K562 (cell line): ENCODE measurements around the gene COL13A1. TPM values are rescaled to one million over a fixed set of nuclear protein-coding genes. Genes with fewer than 3 reads are reported as not detected.

Source experiments
- ATAC-seq: fragments of 200-7000 bp; cut with Tn5 transposase; 3 replicates; pipeline ENCODE4 v1.9.1; 2020; ENCODE audit warnings: moderate library complexity
- BruUV-seq: library from RNA; stranded (reverse); fragments of 400-500 nt; replicated peaks from 2 replicates; lab custom pipeline; 2021; lab: Mats Ljungman, UMichigan
- CTCF ChIA-PET: fragments of 300-600 bp; formaldehyde crosslinking; extraction: SDS; loops from one replicate; lab custom pipeline; 2021; ENCODE audit warnings: low intra/inter-chr PET ratio; lab: Yijun Ruan, JAX
- POLR2A ChIA-PET: fragments of 300-600, 350-650 bp; sonication (Branson Sonifier 250); formaldehyde crosslinking; extraction: SDS; loops from one replicate; lab custom pipeline; 2021; ENCODE audit warnings: antibody characterized with exemption, inconsistent platforms; lab: Yijun Ruan, JAX
- DNase-seq, 4 experiments: peaks; one replicate each; pipeline versions ENCODE4 v3.0.0 to v3.0.0-alpha.2; 2011 to 2018; ENCODE audit warnings: low spot score in 3 of 4, mixed read lengths in 3 of 4; ENCODE audit errors: extremely low read depth in 1 of 4
- FAIRE-seq: peaks from 2 replicates; lab custom pipeline; 2011; peaks lifted over from hg19 to GRCh38; lab: Jason Lieb, UNC
- H2AFZ ChIP-seq: 2 replicates; pipeline ENCODE4 v1.6.0; 2011; ENCODE audit warnings: low read depth, low read length, control low read depth, inconsistent platforms
- H3K27ac ChIP-seq: fragments of 200-600 bp; 3 replicates; pipeline ENCODE4 v1.8.0; 2011; ENCODE audit warnings: low read depth, mild to moderate bottlenecking, control low read depth, inconsistent platforms, low read length, moderate library complexity, mixed read lengths; ENCODE audit errors: extremely low read depth
- H3K27me3 ChIP-seq, 2 experiments: fragments of 300-600 bp in 1 of 2; 2 replicates in 1 of 2; 3 replicates in 1 of 2; pipeline versions ENCODE4 v1.6.0 to v1.8.0; 2011; ENCODE audit warnings: inconsistent platforms in 2 of 2, low read length in 2 of 2, mild to moderate bottlenecking in 1 of 2, mixed read lengths in 1 of 2, moderate library complexity in 1 of 2; ENCODE audit not compliant: control insufficient read depth in 2 of 2, insufficient read depth in 2 of 2
- H3K36me3 ChIP-seq: fragments of 300-600 bp; 3 replicates; pipeline ENCODE4 v1.8.0; 2011; ENCODE audit warnings: mild to moderate bottlenecking, low read length, inconsistent platforms; ENCODE audit not compliant: control insufficient read depth, insufficient read depth
- H3K4me1 ChIP-seq, 2 experiments: fragments of 200-600 bp in 1 of 2; replicated peaks in 1 of 2; 2 replicates in 1 of 2; 3 replicates in 1 of 2; pipeline versions ENCODE4 v1.5.1 to v1.8.0; 2011; ENCODE audit warnings: inconsistent platforms in 2 of 2, low read length in 2 of 2, mild to moderate bottlenecking in 1 of 2, mixed read lengths in 1 of 2, moderate library complexity in 1 of 2; ENCODE audit not compliant: control insufficient read depth in 2 of 2, insufficient read depth in 2 of 2
- H3K4me2 ChIP-seq: 2 replicates; pipeline ENCODE4 v1.6.1; 2011; ENCODE audit warnings: low read length, control low read depth, inconsistent platforms, mixed read lengths; ENCODE audit not compliant: insufficient read depth
- H3K4me3 ChIP-seq: fragments of 200-600 bp; sonication (generic), shearing (Covaris generic); 2 replicates; pipeline ENCODE4 v1.5.1; 2016; ENCODE audit warnings: control low read depth, inconsistent platforms
- H3K79me2 ChIP-seq: fragments of 200-600 bp; 3 replicates; pipeline ENCODE4 v1.8.0; 2011; ENCODE audit warnings: low read length, inconsistent platforms; ENCODE audit not compliant: control insufficient read depth, insufficient read depth
- H3K9ac ChIP-seq, 2 experiments: 2 replicates each; pipeline versions ENCODE4 v1.6.0 to v1.6.1; 2011; ENCODE audit warnings: low read depth in 2 of 2, low read length in 2 of 2, control low read depth in 1 of 2, inconsistent platforms in 1 of 2, mild to moderate bottlenecking in 1 of 2, mixed read lengths in 1 of 2; ENCODE audit not compliant: insufficient read depth in 1 of 2
- H3K9me1 ChIP-seq: one replicate; pipeline ENCODE4 v1.6.0; 2011; ENCODE audit warnings: inconsistent platforms, mild to moderate bottlenecking, low read length, moderate library complexity; ENCODE audit not compliant: control insufficient read depth, insufficient read depth
- H3K9me3 ChIP-seq: replicated peaks from 2 replicates; pipeline ENCODE4 v1.5.1; 2011; ENCODE audit warnings: low read depth, low read length, inconsistent platforms; ENCODE audit not compliant: control insufficient read depth, insufficient read depth
- H4K20me1 ChIP-seq: replicated peaks from 2 replicates; pipeline ENCODE4 v1.6.1; 2011; ENCODE audit warnings: low read length, inconsistent platforms, mixed read lengths; ENCODE audit not compliant: control insufficient read depth, insufficient read depth
- ERF ChIP-seq: fragments of 450-650 bp; formaldehyde crosslinking; IDR thresholded peaks from 2 replicates; pipeline ENCODE4 v1.4.0; 2020; ENCODE audit warnings: mild to moderate bottlenecking, mixed read lengths
- ZKSCAN1 ChIP-seq: fragments of 150-350 bp; IDR thresholded peaks from 2 replicates; pipeline ENCODE4 v1.6.1; 2016; ENCODE audit warnings: low read depth, low read length
- ZNF274 ChIP-seq: IDR thresholded peaks from 2 replicates; pipeline ENCODE4 v1.6.1; 2011; ENCODE audit warnings: low read depth, mild to moderate bottlenecking, low read length, moderate library complexity, borderline replicate concordance
- WGBS: fragments of 100-300 bp; shearing (Covaris generic); methylation state at CpG from one replicate; pipeline ENCODE4 v1.1.6; 2016; ENCODE audit warnings: low coverage, mixed read lengths; ENCODE audit not compliant: insufficient coverage; ENCODE audit errors: missing lambda C conversion rate; 5-methylcytosine and 5-hydroxymethylcytosine counted together
- in situ Hi-C: fragments of 300-500 bp; cut with MboI; formaldehyde crosslinking; loops from 4 replicates; pipeline ENCODE4 v1.15.0; 2018; ENCODE audit warnings: inconsistent platforms, mixed read lengths
- intact Hi-C: fragments of 100-400 bp; cut with micrococcal nuclease; formaldehyde crosslinking; loops from 2 replicates; pipeline ENCODE4 v1.14.2; 2022
- polyA plus RNA-seq, 8 experiments: library from polyadenylated mRNA; depleted of rRNA in 4 of 8; stranded (reverse) in 5 of 8; unstranded in 3 of 8; fragments of >200 nt; fragmentation: Nextera tagmentation in 2 of 8; fragmentation: Illumina TruSeq in 1 of 8; extraction: Ambion mirVana in 2 of 8; extraction: Trizol in 1 of 8; gene quantifications; 2 replicates each; pipeline versions ENCODE4 v1.2.1 to v1.2.3, GENCODE V29; 2011 to 2014; ENCODE audit warnings: inconsistent platforms in 1 of 8, missing spikeins in 1 of 8
- total RNA-seq, 7 experiments: library from RNA; depleted of rRNA in 6 of 7; stranded (reverse); fragments of >200 nt in 6 of 7; fragmentation: Illumina TruSeq in 2 of 7; extraction: Trizol in 2 of 7; gene quantifications; 2 replicates each; pipeline versions ENCODE4 v1.2.1 to v1.2.3, GENCODE V29; 2011 to 2021; ENCODE audit warnings: low replicate concordance in 1 of 7
- TF ChIP-seq, protein P1 (sequence below), 3 experiments: IDR thresholded peaks in 2 of 3; conservative IDR thresholded peaks in 1 of 3; 2 replicates each; pipeline ENCODE4 v1.5.1; 2011 to 2012; ENCODE audit warnings: low read length in 3 of 3, mild to moderate bottlenecking in 3 of 3, control low read depth in 2 of 3, improper control_type of control experiment in 1 of 3, inconsistent platforms in 1 of 3, low read depth in 1 of 3, mixed read lengths in 1 of 3, moderate library complexity in 1 of 3; ENCODE audit not compliant: insufficient read depth in 2 of 3

The COL13A1 gene
- total and polyA plus RNA-seq, 9 of the 15 experiments (the other 6 are each of a cell fraction or from before 2014, with no cell fraction given) = not detected

DNA sequence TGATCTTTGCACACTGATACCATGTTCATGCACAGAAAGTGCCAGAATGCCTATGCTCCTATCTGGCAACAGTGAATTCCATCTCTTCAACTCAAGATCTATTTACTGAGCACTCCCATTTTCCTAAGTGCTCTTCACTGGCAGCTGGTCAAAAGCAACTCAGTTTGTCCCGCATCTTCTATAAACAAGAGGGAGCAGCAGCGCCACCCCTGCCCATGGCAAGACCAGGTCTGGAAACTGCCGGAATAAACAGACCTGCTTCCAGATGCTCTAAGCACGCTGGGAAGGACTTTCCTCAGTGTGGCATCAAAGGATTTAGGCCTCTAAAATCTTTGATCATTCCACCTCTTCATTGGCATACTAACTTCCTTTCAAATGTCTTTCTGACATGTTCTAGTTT, 146.6 kb downstream of the COL13A1 start:
- H3K36me3 ChIP-seq = no peaks in the 10 kb centered on the region
- FAIRE-seq = no peak
- H3K27ac ChIP-seq = no peak overlapping the region
- 0 out of 5 replicates have a peak, but pooled peaks cover 0 to 3% of the 10 kb centered on the region in 2 experiments for H3K4me1 ChIP-seq
- BruUV-seq = no TSS peak
- intact Hi-C loops (no loop called here), in situ Hi-C loops (no loop called here)
- H3K9me1 ChIP-seq = no peaks in the 10 kb centered on the region
- H3K9me3 ChIP-seq = no peaks in the 10 kb centered on the region
- peak; percentile 64 for ATAC-seq
- TF ChIP-seq, protein P1, sequence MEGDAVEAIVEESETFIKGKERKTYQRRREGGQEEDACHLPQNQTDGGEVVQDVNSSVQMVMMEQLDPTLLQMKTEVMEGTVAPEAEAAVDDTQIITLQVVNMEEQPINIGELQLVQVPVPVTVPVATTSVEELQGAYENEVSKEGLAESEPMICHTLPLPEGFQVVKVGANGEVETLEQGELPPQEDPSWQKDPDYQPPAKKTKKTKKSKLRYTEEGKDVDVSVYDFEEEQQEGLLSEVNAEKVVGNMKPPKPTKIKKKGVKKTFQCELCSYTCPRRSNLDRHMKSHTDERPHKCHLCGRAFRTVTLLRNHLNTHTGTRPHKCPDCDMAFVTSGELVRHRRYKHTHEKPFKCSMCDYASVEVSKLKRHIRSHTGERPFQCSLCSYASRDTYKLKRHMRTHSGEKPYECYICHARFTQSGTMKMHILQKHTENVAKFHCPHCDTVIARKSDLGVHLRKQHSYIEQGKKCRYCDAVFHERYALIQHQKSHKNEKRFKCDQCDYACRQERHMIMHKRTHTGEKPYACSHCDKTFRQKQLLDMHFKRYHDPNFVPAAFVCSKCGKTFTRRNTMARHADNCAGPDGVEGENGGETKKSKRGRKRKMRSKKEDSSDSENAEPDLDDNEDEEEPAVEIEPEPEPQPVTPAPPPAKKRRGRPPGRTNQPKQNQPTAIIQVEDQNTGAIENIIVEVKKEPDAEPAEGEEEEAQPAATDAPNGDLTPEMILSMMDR (IDR thresholded peaks at IDR 0.05 in 2 of 3, conservative IDR thresholded peaks at IDR 0.05 in 1 of 3; ENCODE audit: insufficient read depth in 2 of 3, low read depth in 1 of 3, low read length in 3 of 3) = peak; percentile 24 to 52 (median 31); a peak in 5 of 6 replicates
- TF ChIP-seq ZKSCAN1 (no peak), ERF (CRISPR knock-in tag) (no peak), ZNF274 (no peak)
- no peaks in the 10 kb centered on the region for H3K79me2 ChIP-seq
- H3K4me3 ChIP-seq = no peak overlapping the region
- peak in 3 of 4 experiments; percentile 19 to 36 (median 25) for DNase-seq
- no peak overlapping the region for H2AFZ ChIP-seq
- CTCF ChIA-PET = no interaction called here
- 0 out of 2 replicates have a peak, but pooled peaks cover 4% of the 10 kb centered on the region for H4K20me1 ChIP-seq
- POLR2A ChIA-PET = interaction anchor here (1.0 kb wide), 1 partner anchor 37 kb away, joined by 3 read pairs; no protein-coding TSS in a partner anchor
- H3K9ac ChIP-seq = no peak overlapping the region
- peaks cover 16 to 53% of the 10 kb centered on the region in 2 experiments for H3K27me3 ChIP-seq
- WGBS = 5% methylated on average over 4 of the region's 4 CpGs
- no peak overlapping the region for H3K4me2 ChIP-seq
